ENCODE results near the gene MAGOH.

DNA sequence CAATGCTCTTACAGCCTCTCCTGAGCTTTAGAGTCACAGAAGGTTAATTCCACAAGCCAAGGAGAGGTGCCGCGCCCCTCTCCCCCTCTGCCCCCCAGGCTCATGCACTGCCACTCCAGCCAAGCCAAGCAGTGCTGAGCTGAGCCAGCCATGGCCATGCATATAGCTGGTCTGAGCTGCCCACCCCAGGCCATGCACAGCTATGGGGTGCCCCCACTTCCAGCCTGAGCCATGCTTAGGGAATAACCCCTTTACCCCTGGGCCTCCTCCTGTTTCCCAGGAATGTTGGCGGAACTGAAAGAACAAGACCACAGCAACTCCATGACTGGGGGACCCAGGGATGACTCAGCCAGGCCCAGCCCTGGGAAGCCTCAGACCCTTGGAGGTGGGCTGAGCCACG lies 34.0 kb upstream of the MAGOH start:
- TF ChIP-seq, protein P1, sequence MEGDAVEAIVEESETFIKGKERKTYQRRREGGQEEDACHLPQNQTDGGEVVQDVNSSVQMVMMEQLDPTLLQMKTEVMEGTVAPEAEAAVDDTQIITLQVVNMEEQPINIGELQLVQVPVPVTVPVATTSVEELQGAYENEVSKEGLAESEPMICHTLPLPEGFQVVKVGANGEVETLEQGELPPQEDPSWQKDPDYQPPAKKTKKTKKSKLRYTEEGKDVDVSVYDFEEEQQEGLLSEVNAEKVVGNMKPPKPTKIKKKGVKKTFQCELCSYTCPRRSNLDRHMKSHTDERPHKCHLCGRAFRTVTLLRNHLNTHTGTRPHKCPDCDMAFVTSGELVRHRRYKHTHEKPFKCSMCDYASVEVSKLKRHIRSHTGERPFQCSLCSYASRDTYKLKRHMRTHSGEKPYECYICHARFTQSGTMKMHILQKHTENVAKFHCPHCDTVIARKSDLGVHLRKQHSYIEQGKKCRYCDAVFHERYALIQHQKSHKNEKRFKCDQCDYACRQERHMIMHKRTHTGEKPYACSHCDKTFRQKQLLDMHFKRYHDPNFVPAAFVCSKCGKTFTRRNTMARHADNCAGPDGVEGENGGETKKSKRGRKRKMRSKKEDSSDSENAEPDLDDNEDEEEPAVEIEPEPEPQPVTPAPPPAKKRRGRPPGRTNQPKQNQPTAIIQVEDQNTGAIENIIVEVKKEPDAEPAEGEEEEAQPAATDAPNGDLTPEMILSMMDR (IDR thresholded peaks at IDR 0.05; ENCODE audit: poor library complexity, severe bottlenecking): no peak
- TF ChIP-seq TAF1 (IDR thresholded peaks at IDR 0.05; ENCODE audit: low read depth): no peak
